Measurements from ENCODE around the gene APOC4. TPM values are rescaled to one million over a fixed set of nuclear protein-coding genes. Genes with fewer than 3 reads are reported as not detected.
"Not testable (repeated sequence)": the region's sequence is repeated elsewhere in the genome, so short reads cannot be mapped to it uniquely, and the experiment has no call there.

The APOC4 gene
- total and polyA plus RNA-seq, 2 experiments from 2014 or later = not detected

GRCh38 chr19:44908074-44908835 lies 33.8 kb upstream of the APOC4 start:
- WGBS, 2 experiments (ENCODE audit: low coverage in 1 of 2, low lambda C conversion rate in 2 of 2, missing lambda C conversion rate in 2 of 2) = 94 to 99% methylated on average over 11 to 46 of the region's 46 CpGs
- H3K27me3 ChIP-seq (replicated peaks; ENCODE audit: insufficient read depth) = peaks cover 14% of the 10 kb centered on the region
- TF ChIP-seq EZH2phosphoT487 (IDR thresholded peaks at IDR 0.05; ENCODE audit: insufficient read depth, low read depth) (no peak), EZH2 (IDR thresholded peaks at IDR 0.05; ENCODE audit: insufficient read depth, poor library complexity, severe bottlenecking) (no peak)
- H3F3A ChIP-seq (ENCODE audit: insufficient read depth) = no peaks in the 10 kb centered on the region
- H3K9me3 ChIP-seq (ENCODE audit: low read depth) = no peaks in the 10 kb centered on the region
- H4K20me1 ChIP-seq (ENCODE audit: insufficient read depth) = no peaks in the 10 kb centered on the region
- H3K4me1 ChIP-seq (ENCODE audit: insufficient read depth) = no peaks in the 10 kb centered on the region; the same call in 1 of the 2 replicates
- no peak for DNase-seq
- H3K36me3 ChIP-seq (ENCODE audit: low read depth) = no peaks in the 10 kb centered on the region
- H3K27ac ChIP-seq = no peak overlapping the region
- no peaks in the 10 kb centered on the region for H3K79me2 ChIP-seq (ENCODE audit: insufficient read depth)
- H3K9me2 ChIP-seq (ENCODE audit: insufficient read depth) = no peaks in the 10 kb centered on the region
- H3K9ac ChIP-seq = no peak overlapping the region
- H3K4me2 ChIP-seq (ENCODE audit: unreplicated experiment) = no peak overlapping the region
- in situ Hi-C loops (cut with MboI) = no loop called here
- H3K4me3 ChIP-seq = no peak overlapping the region
- H2AFZ ChIP-seq = no peak overlapping the region

- Histone ChIP-seq H3F3A (ENCODE audit: insufficient read depth) (no peaks in the 10 kb centered on the region), H4K20me1 (ENCODE audit: insufficient read depth) (no peaks in the 10 kb centered on the region), H3K4me1 (ENCODE audit: insufficient read depth) (no peaks in the 10 kb centered on the region; the same call in 1 of the 2 replicates), H3K9me3 (ENCODE audit: low read depth) (no peaks in the 10 kb centered on the region), H3K9me2 (ENCODE audit: insufficient read depth) (no peaks in the 10 kb centered on the region), H3K79me2 (ENCODE audit: insufficient read depth) (no peaks in the 10 kb centered on the region), H3K27me3 (replicated peaks; ENCODE audit: insufficient read depth) (peaks cover 14% of the 10 kb centered on the region), H3K9ac (no peak overlapping the region), H3K36me3 (ENCODE audit: low read depth) (no peaks in the 10 kb centered on the region), H3K4me2 (ENCODE audit: unreplicated experiment) (no peak overlapping the region), H2AFZ (no peak overlapping the region), H3K27ac (no peak overlapping the region), H3K4me3 (no peak overlapping the region)
- no peak for DNase-seq
- 95 to 96% methylated on average over 42 to 43 of the region's 44 CpGs for WGBS, 2 experiments (ENCODE audit: low coverage in 1 of 2, low lambda C conversion rate in 2 of 2, missing lambda C conversion rate in 2 of 2)
- TF ChIP-seq EZH2 (IDR thresholded peaks at IDR 0.05; ENCODE audit: insufficient read depth, poor library complexity, severe bottlenecking) (no peak), EZH2phosphoT487 (IDR thresholded peaks at IDR 0.05; ENCODE audit: insufficient read depth, low read depth) (no peak)
- in situ Hi-C loops (cut with MboI) = no loop called here
These were observed 33.2 kb upstream of the APOC4 start for GRCh38 chr19:44908836-44909261.

GRCh38 chr19:44909775-44910174 lies 32.3 kb upstream of the APOC4 start:
- no peaks in the 10 kb centered on the region for H3K9me2 ChIP-seq (ENCODE audit: insufficient read depth)
- H3K27me3 ChIP-seq (replicated peaks; ENCODE audit: insufficient read depth) = peaks cover 14% of the 10 kb centered on the region
- no peaks in the 10 kb centered on the region for H4K20me1 ChIP-seq (ENCODE audit: insufficient read depth)
- H3F3A ChIP-seq (ENCODE audit: insufficient read depth) = no peaks in the 10 kb centered on the region
- H3K9ac ChIP-seq = no peak overlapping the region
- no peaks in the 10 kb centered on the region for H3K79me2 ChIP-seq (ENCODE audit: insufficient read depth)
- H3K36me3 ChIP-seq (ENCODE audit: low read depth) = no peaks in the 10 kb centered on the region
- H2AFZ ChIP-seq = no peak overlapping the region
- TF ChIP-seq EZH2 (IDR thresholded peaks at IDR 0.05; ENCODE audit: insufficient read depth, poor library complexity, severe bottlenecking) = no peak
- TF ChIP-seq EZH2phosphoT487 (IDR thresholded peaks at IDR 0.05; ENCODE audit: insufficient read depth, low read depth) = no peak
- H3K4me3 ChIP-seq = no peak overlapping the region
- H3K4me1 ChIP-seq (ENCODE audit: insufficient read depth) = no peaks in the 10 kb centered on the region; the same call in 1 of the 2 replicates
- 84 to 91% methylated on average over 5 of the region's 5 CpGs for WGBS, 2 experiments (ENCODE audit: low coverage in 1 of 2, low lambda C conversion rate in 2 of 2, missing lambda C conversion rate in 2 of 2)
- H3K27ac ChIP-seq = no peak overlapping the region
- no peak for DNase-seq
- in situ Hi-C loops (cut with MboI) = no loop called here
- no peaks in the 10 kb centered on the region for H3K9me3 ChIP-seq (ENCODE audit: low read depth)
- no peak overlapping the region for H3K4me2 ChIP-seq (ENCODE audit: unreplicated experiment)

- H4K20me1 ChIP-seq (ENCODE audit: insufficient read depth); in situ Hi-C loops (cut with MboI); H3K4me1 ChIP-seq (ENCODE audit: insufficient read depth); H3K4me2 ChIP-seq (ENCODE audit: unreplicated experiment); H3K27me3 ChIP-seq (replicated peaks; ENCODE audit: insufficient read depth); H2AFZ ChIP-seq; H3K79me2 ChIP-seq (ENCODE audit: insufficient read depth); H3F3A ChIP-seq (ENCODE audit: insufficient read depth); H3K36me3 ChIP-seq (ENCODE audit: low read depth); H3K4me3 ChIP-seq; DNase-seq; H3K9me3 ChIP-seq (ENCODE audit: low read depth); H3K9ac ChIP-seq; H3K27ac ChIP-seq; H3K9me2 ChIP-seq (ENCODE audit: insufficient read depth): not testable (repeated sequence)
- 83 to 84% methylated on average over 6 of the region's 6 CpGs for WGBS, 2 experiments (ENCODE audit: low coverage in 1 of 2, low lambda C conversion rate in 2 of 2, missing lambda C conversion rate in 2 of 2)
These were observed 30.1 kb upstream of the APOC4 start for GRCh38 chr19:44911896-44912295.
